CD4-positive, CD25-positive, alpha-beta regulatory T cell (primary cell): ENCODE data around the gene WDR20. TPM values are rescaled to one million over a fixed set of nuclear protein-coding genes. Genes with fewer than 3 reads are reported as not detected.
A peak's percentile ranks its signal among the peaks of the same experiment; 100 is the strongest.
"Not testable (repeated sequence)": the region's sequence is repeated elsewhere in the genome, so short reads cannot be mapped to it uniquely, and the experiment has no call there.

Experiments used
- ATAC-seq, 2 donors: fragments of 150-1000 bp; cut with Tn5 transposase; one replicate each; pipeline ENCODE4 v1.10.0; 2021; ENCODE audit warnings: low read depth in 2 of 2, moderate number of reproducible peaks in 2 of 2, moderate library complexity in 1 of 2
- DNase-seq, 3 donors: peaks; one replicate each; pipeline versions ENCODE4 v3.0.0 to v3.0.0-alpha.2; 2012 to 2022; ENCODE audit warnings: mixed read lengths in 1 of 3
- H3K27ac ChIP-seq: one replicate; pipeline ENCODE4 v1.7.0; 2013; ENCODE audit warnings: mild to moderate bottlenecking, low read length; ENCODE audit not compliant: insufficient read depth, poor library complexity, severe bottlenecking
- H3K27me3 ChIP-seq: one replicate; pipeline ENCODE4 v1.7.0; 2013; ENCODE audit warnings: low read length; ENCODE audit not compliant: control insufficient read depth, insufficient read depth
- H3K36me3 ChIP-seq: one replicate; pipeline ENCODE4 v1.7.0; 2013; ENCODE audit warnings: mild to moderate bottlenecking, low read length, moderate library complexity; ENCODE audit not compliant: control insufficient read depth, insufficient read depth
- H3K4me1 ChIP-seq: 2 replicates; pipeline ENCODE4 v1.7.0; 2013; ENCODE audit warnings: mild to moderate bottlenecking, low read length; ENCODE audit not compliant: insufficient read depth, control insufficient read depth, poor library complexity, severe bottlenecking
- H3K4me3 ChIP-seq: one replicate; pipeline ENCODE4 v1.7.0; 2013; ENCODE audit warnings: low read depth, mild to moderate bottlenecking, low read length, moderate library complexity
- H3K9me3 ChIP-seq, 2 experiments: 1 replicate in 1 of 2; 2 replicates in 1 of 2; pipeline ENCODE4 v1.7.0; 2013; ENCODE audit warnings: low read length in 2 of 2, mild to moderate bottlenecking in 1 of 2, moderate library complexity in 1 of 2; ENCODE audit not compliant: control insufficient read depth in 2 of 2
- H3K27ac Mint-ChIP-seq, 3 donors: one replicate each; pipeline ENCODE4 v1.8.0; 2020 to 2022; ENCODE audit warnings: mild to moderate bottlenecking in 3 of 3, mixed read lengths in 3 of 3, moderate library complexity in 2 of 3
- H3K27me3 Mint-ChIP-seq: one replicate; pipeline ENCODE4 v1.8.0; 2022; ENCODE audit warnings: mild to moderate bottlenecking, mixed read lengths
- H3K36me3 Mint-ChIP-seq: one replicate; pipeline ENCODE4 v1.8.0; 2020; ENCODE audit warnings: mixed read lengths
- H3K4me1 Mint-ChIP-seq, 4 donors: one replicate each; pipeline ENCODE4 v1.8.0; 2020 to 2022; ENCODE audit warnings: mixed read lengths in 4 of 4, mild to moderate bottlenecking in 1 of 4
- H3K4me3 Mint-ChIP-seq, 4 donors: one replicate each; pipeline ENCODE4 v1.8.0; 2020 to 2022; ENCODE audit warnings: mild to moderate bottlenecking in 4 of 4, mixed read lengths in 4 of 4, moderate library complexity in 3 of 4
- H3K9me3 Mint-ChIP-seq, 7 donors: one replicate each; pipeline ENCODE4 v1.8.0; 2020 to 2022; ENCODE audit warnings: mixed read lengths in 7 of 7, mild to moderate bottlenecking in 3 of 7, moderate library complexity in 2 of 7
- polyA plus RNA-seq, 4 donors: library from polyadenylated mRNA; unstranded; fragments of 300-500 nt; fragmentation: Illumina TruSeq; gene quantifications; one replicate each; pipeline ENCODE4 v1.2.3, GENCODE V29; 2021
- total RNA-seq: library from RNA; stranded (reverse); gene quantifications from one replicate; pipeline ENCODE4 v1.2.3, GENCODE V29; 2022

Gene WDR20
- total and polyA plus RNA-seq, 5 donors from 2014 or later, result 13.0 to 66.7 (median 19.0) TPM

DNA sequence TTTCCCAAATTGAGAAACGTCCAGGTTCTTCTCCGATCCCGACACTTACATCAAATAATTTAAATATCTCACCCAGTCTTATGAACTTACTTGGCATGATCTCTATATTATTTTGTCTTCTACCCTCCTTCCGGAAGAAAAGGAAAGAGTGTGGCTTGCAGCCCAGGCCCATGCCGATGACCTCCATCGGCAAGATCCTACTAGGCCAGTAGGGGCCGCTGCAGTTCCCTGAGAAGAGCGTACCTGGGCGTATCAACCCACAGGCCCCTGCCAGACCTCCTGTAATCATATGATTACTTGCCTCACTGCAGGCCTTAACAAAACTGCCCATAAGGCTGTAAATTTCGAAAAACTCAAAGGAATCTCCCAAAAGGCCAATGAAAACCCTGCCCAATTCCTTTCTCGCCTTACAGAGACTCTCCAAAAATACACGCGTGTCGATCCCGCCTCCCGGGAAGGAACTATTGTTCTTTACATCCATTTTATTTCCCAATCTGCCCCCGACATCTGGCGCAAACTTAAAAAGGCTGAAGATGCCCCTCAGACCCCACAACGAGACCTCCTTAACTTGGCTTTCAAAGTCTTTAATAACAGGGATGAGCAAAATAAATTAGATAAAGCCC lies 95.7 kb downstream of the WDR20 start:
- no peaks in the 10 kb centered on the region for H3K4me1 Mint-ChIP-seq
- H3K4me3 ChIP-seq, result no peak overlapping the region
- no peak overlapping the region for H3K27ac Mint-ChIP-seq
- peaks cover 4% of the 10 kb centered on the region for H3K4me1 ChIP-seq
- ATAC-seq (peak; percentile 89), DNase-seq (peak; percentile 55 to 82 (median 63))
- no peaks in the 10 kb centered on the region for H3K36me3 Mint-ChIP-seq
- no peaks in the 10 kb centered on the region for H3K27me3 ChIP-seq
- no peak overlapping the region for H3K27ac ChIP-seq
- H3K9me3 Mint-ChIP-seq, result no peaks in the 10 kb centered on the region
- H3K4me3 Mint-ChIP-seq, result no peak overlapping the region
- H3K9me3 ChIP-seq, result no peaks in the 10 kb centered on the region
- no peaks in the 10 kb centered on the region for H3K36me3 ChIP-seq
- H3K27me3 Mint-ChIP-seq, result no peaks in the 10 kb centered on the region

DNA sequence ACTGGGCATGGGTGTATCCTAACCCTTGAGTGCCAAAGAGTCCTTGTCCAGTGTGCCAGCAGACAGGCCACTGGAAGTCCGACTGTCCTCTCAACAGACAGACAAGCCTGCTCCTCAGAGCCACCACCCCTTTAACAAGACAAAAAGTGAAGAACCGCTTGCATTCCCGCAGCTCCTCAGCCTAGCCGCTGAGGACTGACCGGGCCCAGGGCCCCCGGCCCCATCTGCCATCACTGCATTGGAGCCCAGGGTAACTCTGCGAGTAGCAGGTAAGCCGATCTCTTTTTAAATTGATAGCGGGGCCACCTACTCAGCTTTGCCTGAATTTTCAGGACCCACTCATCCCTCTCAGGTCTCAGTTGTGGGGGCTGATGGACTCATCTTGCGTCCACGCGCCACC lies 96.3 kb downstream of the WDR20 start:
- no peaks in the 10 kb centered on the region for H3K36me3 ChIP-seq
- no peak overlapping the region for H3K4me3 ChIP-seq
- no peaks in the 10 kb centered on the region for H3K9me3 Mint-ChIP-seq
- H3K4me1 Mint-ChIP-seq, result no peaks in the 10 kb centered on the region
- H3K9me3 ChIP-seq, result no peaks in the 10 kb centered on the region
- H3K4me3 Mint-ChIP-seq, result no peak overlapping the region
- no peaks in the 10 kb centered on the region for H3K27me3 Mint-ChIP-seq
- DNase-seq (no peak), ATAC-seq (no peak)
- no peak overlapping the region for H3K27ac Mint-ChIP-seq
- no peak overlapping the region for H3K27ac ChIP-seq
- no peaks in the 10 kb centered on the region for H3K27me3 ChIP-seq
- H3K4me1 ChIP-seq, result peaks cover 4% of the 10 kb centered on the region
- no peaks in the 10 kb centered on the region for H3K36me3 Mint-ChIP-seq

DNA sequence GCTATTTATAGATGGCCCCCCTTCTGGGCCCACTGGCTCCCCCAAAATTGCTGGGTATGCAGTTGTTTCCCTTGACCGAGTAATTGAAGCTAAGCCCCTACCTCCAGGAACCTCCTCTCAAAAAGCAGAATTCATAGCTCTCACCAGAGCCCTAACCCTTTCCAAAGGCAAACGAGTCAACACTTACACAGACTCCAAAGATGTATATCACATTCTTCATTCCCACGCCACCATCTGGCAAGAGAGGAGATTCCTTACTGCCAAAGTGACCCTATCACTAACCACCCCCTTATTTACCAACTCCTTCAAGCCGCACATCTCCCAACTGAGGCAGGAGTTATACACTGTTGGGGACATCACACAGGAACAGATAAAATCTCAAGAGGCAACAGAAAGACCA lies 98.4 kb downstream of the WDR20 start:
- ATAC-seq, result no peak

DNA sequence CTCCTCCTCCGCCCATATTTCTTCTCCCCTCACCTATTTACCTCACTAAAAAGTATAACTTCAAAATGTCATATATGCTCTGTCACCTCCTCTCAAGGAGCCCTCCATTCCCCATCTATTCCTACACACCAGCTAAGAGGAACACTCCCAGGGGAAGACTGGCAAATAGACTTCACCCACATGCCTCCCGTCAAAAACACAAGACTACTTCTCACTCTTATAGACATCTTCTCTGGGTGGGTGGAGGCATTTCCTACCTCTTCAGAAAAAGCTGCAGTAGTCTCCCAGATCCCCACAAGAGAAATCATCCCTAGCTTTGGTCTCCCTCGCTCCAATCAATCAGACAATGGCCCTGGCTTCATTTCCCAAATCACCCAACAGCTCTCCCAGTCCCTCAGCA lies 99.1 kb downstream of the WDR20 start:
- Mint-ChIP-seq H3K4me3 (no peak overlapping the region), H3K27me3 (no peaks in the 10 kb centered on the region), H3K27ac (no peak overlapping the region), H3K9me3 (no peaks in the 10 kb centered on the region), H3K36me3 (no peaks in the 10 kb centered on the region), H3K4me1 (no peaks in the 10 kb centered on the region)
- Histone ChIP-seq H3K27ac (no peak overlapping the region), H3K4me3 (no peak overlapping the region), H3K27me3 (no peaks in the 10 kb centered on the region), H3K36me3 (no peaks in the 10 kb centered on the region), H3K9me3 (no peaks in the 10 kb centered on the region), H3K4me1 (peaks cover 4% of the 10 kb centered on the region)
- DNase-seq, result no peak
- no peak for ATAC-seq

More for the DNA sequence above, 98.4 kb downstream of the WDR20 start:
- H3K36me3 ChIP-seq, result no peaks in the 10 kb centered on the region
- no peaks in the 10 kb centered on the region for H3K27me3 ChIP-seq
- H3K9me3 ChIP-seq, result no peaks in the 10 kb centered on the region
- no peak overlapping the region for H3K27ac ChIP-seq
- no peaks in the 10 kb centered on the region for H3K4me1 Mint-ChIP-seq
- no peaks in the 10 kb centered on the region for H3K9me3 Mint-ChIP-seq
- no peaks in the 10 kb centered on the region for H3K36me3 Mint-ChIP-seq
- peaks cover 4% of the 10 kb centered on the region for H3K4me1 ChIP-seq
- H3K4me3 Mint-ChIP-seq, result no peak overlapping the region
- no peak overlapping the region for H3K4me3 ChIP-seq
- no peak overlapping the region for H3K27ac Mint-ChIP-seq
- no peaks in the 10 kb centered on the region for H3K27me3 Mint-ChIP-seq
- no peak for DNase-seq

DNA sequence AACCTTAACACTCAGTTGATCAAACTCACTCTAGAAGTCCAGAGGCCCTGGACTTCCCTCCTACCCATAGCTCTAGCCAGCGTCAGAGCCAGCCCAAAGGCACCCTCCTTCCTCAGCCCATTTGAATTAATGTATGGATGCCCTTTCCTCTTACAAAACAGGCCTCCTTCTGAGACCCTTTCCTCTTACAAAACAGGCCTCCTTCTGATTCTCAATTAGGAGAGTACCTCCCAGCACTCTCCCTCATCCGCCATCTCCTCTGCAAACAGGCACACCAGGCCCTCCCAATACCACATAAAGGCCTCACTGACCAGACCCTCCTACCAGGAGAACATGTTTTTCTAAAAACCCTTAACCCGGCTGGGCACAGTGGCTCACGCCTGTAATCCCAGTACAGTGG lies 99.5 kb downstream of the WDR20 start:
- Mint-ChIP-seq H3K4me1 (no peaks in the 10 kb centered on the region), H3K4me3 (no peak overlapping the region), H3K9me3 (no peaks in the 10 kb centered on the region), H3K27ac (no peak overlapping the region), H3K27me3 (no peaks in the 10 kb centered on the region), H3K36me3 (no peaks in the 10 kb centered on the region)
- DNase-seq (no peak), ATAC-seq (no peak)
- Histone ChIP-seq H3K27ac (no peak overlapping the region), H3K9me3 (no peaks in the 10 kb centered on the region), H3K27me3 (no peaks in the 10 kb centered on the region), H3K4me3 (no peak overlapping the region), H3K4me1 (peaks cover 4% of the 10 kb centered on the region), H3K36me3 (no peaks in the 10 kb centered on the region)

DNA sequence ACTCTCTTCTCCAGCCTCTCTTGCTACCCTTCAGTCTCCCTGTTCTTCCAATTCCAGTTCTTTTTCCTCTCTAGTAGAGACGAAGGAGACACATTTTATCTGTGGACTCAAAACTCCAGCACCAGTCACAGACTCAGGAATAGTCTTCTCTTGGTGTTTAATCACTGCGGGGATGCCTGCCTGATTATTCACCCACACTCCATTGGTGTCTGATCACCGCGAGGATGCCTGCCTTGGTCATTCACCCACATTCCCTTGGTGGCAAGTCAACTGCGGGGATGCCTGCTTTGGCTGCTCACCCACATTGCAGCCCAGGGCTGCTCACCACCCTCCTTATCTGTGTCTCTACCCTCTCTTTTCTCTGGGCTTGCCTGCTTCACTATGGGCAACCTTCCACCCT lies 100.8 kb downstream of the WDR20 start:
- not testable (repeated sequence) for H3K4me3 Mint-ChIP-seq, H3K4me3 ChIP-seq, H3K27ac ChIP-seq, H3K36me3 Mint-ChIP-seq, H3K9me3 Mint-ChIP-seq, H3K4me1 ChIP-seq, H3K4me1 Mint-ChIP-seq, ATAC-seq, H3K27me3 ChIP-seq, H3K36me3 ChIP-seq, DNase-seq, H3K9me3 ChIP-seq, H3K27me3 Mint-ChIP-seq
- peak overlapping the region in 1 of 3 donors; percentile 33 for H3K27ac Mint-ChIP-seq

DNA sequence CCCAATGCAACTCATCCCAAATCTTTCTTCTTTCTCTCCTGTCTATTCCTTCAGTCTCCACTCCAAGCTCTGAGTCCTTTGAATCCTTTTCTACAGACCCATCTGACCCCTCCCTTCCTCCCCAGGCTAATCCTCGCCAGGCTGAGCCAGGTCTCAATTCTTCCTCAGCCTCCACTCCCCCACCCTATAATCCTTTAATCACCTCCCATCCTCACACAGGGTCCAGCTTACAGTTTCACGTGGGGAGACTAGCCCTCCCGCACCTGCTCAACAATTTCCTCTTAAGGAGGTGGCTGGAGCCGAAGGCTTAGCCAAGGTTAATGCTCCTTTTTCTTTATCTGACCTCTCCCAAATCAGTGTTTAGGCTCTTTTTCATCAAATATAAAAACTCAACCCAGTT lies 101.5 kb downstream of the WDR20 start:
- Mint-ChIP-seq H3K4me3 (no peak overlapping the region), H3K9me3 (no peaks in the 10 kb centered on the region), H3K27me3 (no peaks in the 10 kb centered on the region), H3K36me3 (no peaks in the 10 kb centered on the region), H3K27ac (no peak overlapping the region), H3K4me1 (no peaks in the 10 kb centered on the region)
- Histone ChIP-seq H3K4me1 (no peaks in the 10 kb centered on the region), H3K27me3 (no peaks in the 10 kb centered on the region), H3K27ac (no peak overlapping the region), H3K9me3 (no peaks in the 10 kb centered on the region), H3K36me3 (no peaks in the 10 kb centered on the region), H3K4me3 (no peak overlapping the region)
- no peak for ATAC-seq
- DNase-seq, result no peak

DNA sequence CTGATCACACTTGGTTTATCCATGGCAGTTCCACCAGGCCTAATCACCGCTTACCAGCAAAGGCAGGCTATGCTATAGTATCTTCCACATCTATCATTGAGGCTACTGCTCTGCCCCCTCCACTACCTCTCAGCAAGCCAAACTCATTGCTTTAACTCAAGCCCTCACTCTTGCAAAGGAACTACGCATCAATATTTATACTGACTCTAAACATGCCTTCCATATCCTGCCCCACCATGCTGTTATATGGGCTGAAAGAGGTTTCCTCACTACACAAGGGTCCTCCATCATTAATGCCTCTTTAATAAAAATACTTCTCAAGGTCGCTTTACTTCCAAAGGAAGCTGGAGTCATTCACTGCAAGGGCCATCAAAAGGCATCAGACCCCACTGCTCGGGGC lies 104.1 kb downstream of the WDR20 start:
- not testable (repeated sequence) for H3K4me1 Mint-ChIP-seq, H3K4me3 ChIP-seq, H3K9me3 Mint-ChIP-seq, H3K27me3 ChIP-seq, H3K27ac Mint-ChIP-seq, ATAC-seq, H3K4me3 Mint-ChIP-seq, H3K27ac ChIP-seq, H3K36me3 Mint-ChIP-seq, DNase-seq, H3K9me3 ChIP-seq, H3K27me3 Mint-ChIP-seq, H3K4me1 ChIP-seq, H3K36me3 ChIP-seq
